AG09309 (cell line): ENCODE measurements around the gene WBP1L.
A peak's percentile ranks its signal among the peaks of the same experiment; 100 is the strongest.

Source experiments
- DNase-seq: peaks from one replicate; pipeline ENCODE4 v3.0.0-alpha.2; 2010; ENCODE audit warnings: low read depth
- H3K4me3 ChIP-seq: 2 replicates; pipeline ENCODE4 v1.5.1; 2011; ENCODE audit warnings: mild to moderate bottlenecking, low read depth, low read length, moderate library complexity; ENCODE audit not compliant: control insufficient read depth
- CTCF ChIP-seq: IDR thresholded peaks from 2 replicates; pipeline ENCODE4 v1.5.1; 2011; ENCODE audit warnings: mild to moderate bottlenecking, low read depth, low read length, inconsistent platforms; ENCODE audit not compliant: insufficient read depth, control insufficient read depth; ENCODE audit errors: missing control alignments

Gene WBP1L

GRCh38 chr10:102778781-102779180 is 35.0 kb downstream of the WBP1L start:
- TF ChIP-seq CTCF: no peak
- no peak overlapping the region for H3K4me3 ChIP-seq
- no peak for DNase-seq

GRCh38 chr10:102779680-102780526 is 36.2 kb downstream of the WBP1L start:
- DNase-seq: no peak
- no peak for TF ChIP-seq CTCF
- H3K4me3 ChIP-seq: no peak overlapping the region

- H3K4me3 ChIP-seq: no peak overlapping the region
- DNase-seq: no peak
- no peak for TF ChIP-seq CTCF
Measured at GRCh38 chr10:102780527-102780808, 36.7 kb downstream of the WBP1L start.

- TF ChIP-seq CTCF: no peak
- no peak for DNase-seq
- no peak overlapping the region for H3K4me3 ChIP-seq
Measured at GRCh38 chr10:102781090-102781920, 37.6 kb downstream of the WBP1L start.

GRCh38 chr10:102781921-102782557 is 38.3 kb downstream of the WBP1L start:
- no peak for DNase-seq
- no peak for TF ChIP-seq CTCF
- H3K4me3 ChIP-seq: no peak overlapping the region

- TF ChIP-seq CTCF: no peak
- H3K4me3 ChIP-seq: peak overlapping the region; percentile 3
- peak; percentile 90 for DNase-seq
Measured at GRCh38 chr10:102782673-102783551, 39.2 kb downstream of the WBP1L start.
